Natural killer cell (primary cell): Measurements from ENCODE around the gene CCDC33. TPM values are rescaled to one million over a fixed set of nuclear protein-coding genes. Genes with fewer than 3 reads are reported as not detected.

Source experiments
- ATAC-seq, 3 donors: fragments of 150-1000 bp in 2 of 3; fragments of 200-7000 bp in 1 of 3; cut with Tn5 transposase; 1 replicate in 1 of 3; 2 replicates in 2 of 3; pipeline ENCODE4 v1.10.0; 2021; ENCODE audit warnings: mild to moderate bottlenecking in 2 of 3, moderate library complexity in 2 of 3
- DNase-seq, 2 donors: peaks; one replicate each; pipeline versions ENCODE4 v3.0.0 to v3.0.0-alpha.2; 2013 to 2021; ENCODE audit warnings: mixed read lengths in 1 of 2
- H3K27ac ChIP-seq: one replicate; pipeline ENCODE4 v1.5.1; 2013; ENCODE audit warnings: mild to moderate bottlenecking, low read length
- H3K27me3 ChIP-seq: one replicate; pipeline ENCODE4 v1.6.1; 2013; ENCODE audit warnings: low read length; ENCODE audit not compliant: control insufficient read depth, insufficient read depth
- H3K36me3 ChIP-seq: one replicate; pipeline ENCODE4 v1.6.1; 2013; ENCODE audit warnings: low read length; ENCODE audit not compliant: control insufficient read depth, insufficient read depth
- H3K4me1 ChIP-seq: one replicate; pipeline ENCODE4 v1.6.1; 2013; ENCODE audit warnings: low read length; ENCODE audit not compliant: control insufficient read depth, insufficient read depth
- H3K4me3 ChIP-seq: one replicate; pipeline ENCODE4 v1.5.1; 2013; ENCODE audit warnings: low read length
- H3K9me3 ChIP-seq: one replicate; pipeline ENCODE4 v1.6.1; 2013; ENCODE audit warnings: low read length; ENCODE audit not compliant: control insufficient read depth, insufficient read depth
- H3K27ac Mint-ChIP-seq, 2 donors: one replicate each; pipeline ENCODE4 v1.8.0; 2022; ENCODE audit warnings: mild to moderate bottlenecking in 2 of 2, mixed read lengths in 2 of 2, moderate library complexity in 1 of 2
- H3K27me3 Mint-ChIP-seq, 2 donors: one replicate each; pipeline ENCODE4 v1.8.0; 2022; ENCODE audit warnings: low read depth in 2 of 2, mixed read lengths in 2 of 2
- H3K36me3 Mint-ChIP-seq: one replicate; pipeline ENCODE4 v1.8.0; 2022; ENCODE audit warnings: mixed read lengths
- H3K4me1 Mint-ChIP-seq, 2 donors: one replicate each; pipeline ENCODE4 v1.8.0; 2022; ENCODE audit warnings: mixed read lengths in 2 of 2
- H3K4me3 Mint-ChIP-seq: one replicate; pipeline ENCODE4 v1.8.0; 2022; ENCODE audit warnings: mild to moderate bottlenecking, moderate library complexity, mixed read lengths
- H3K9me3 Mint-ChIP-seq, 2 donors: one replicate each; pipeline ENCODE4 v1.8.0; 2022; ENCODE audit warnings: mixed read lengths in 2 of 2
- CTCF ChIP-seq: fragments of 200-600 bp; IDR thresholded peaks from one replicate; pipeline ENCODE4 v1.8.0; 2022; ENCODE audit warnings: antibody characterized with exemption
- WGBS: methylation state at CpG from one replicate; pipeline ENCODE4 v1.1.7; 2013; ENCODE audit warnings: missing lambda C conversion rate; ENCODE audit not compliant: insufficient coverage; 5-methylcytosine and 5-hydroxymethylcytosine counted together
- intact Hi-C: fragments of 100-400 bp; cut with micrococcal nuclease; formaldehyde crosslinking; loops from one replicate; pipeline ENCODE4 v1.14.2; 2022
- total RNA-seq, 4 donors: library from RNA; stranded (reverse); fragments of 120-200 nt in 1 of 4; gene quantifications; one replicate each; pipeline versions ENCODE4 v1.2.3 to v1.2.4, GENCODE V29; 2013 to 2022

CCDC33 gene
- total RNA-seq, 3 donors from 2014 or later (not counting 1 experiment from before 2014, with no cell fraction given) = not detected

DNA sequence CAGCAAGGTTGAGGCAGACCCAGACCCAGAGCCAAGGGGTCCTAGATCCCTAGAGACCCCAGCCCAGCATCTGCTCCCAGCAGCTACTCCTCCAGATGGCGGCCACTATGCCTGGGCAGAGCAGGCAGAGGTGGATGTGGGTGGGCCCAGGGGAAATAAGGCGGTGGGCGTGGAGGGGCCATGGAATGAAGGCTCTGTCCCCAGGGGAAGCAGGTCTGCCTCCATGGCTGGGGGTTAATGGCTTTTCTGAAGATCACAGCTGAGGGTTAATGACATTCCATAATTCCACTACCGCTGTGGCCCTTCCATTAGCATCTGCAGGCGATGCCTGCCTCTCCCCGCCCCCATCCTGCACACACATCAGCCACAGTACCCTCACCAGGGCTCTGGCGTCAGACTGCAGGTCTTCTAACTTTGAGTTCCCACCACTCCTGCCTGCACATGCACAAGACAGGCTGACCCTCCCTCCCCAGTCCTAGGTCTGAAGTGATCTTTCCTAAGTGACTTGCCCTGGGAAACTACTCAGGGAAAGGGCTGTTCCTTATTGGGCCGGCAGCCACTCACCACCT, 41.2 kb downstream of the CCDC33 start:
- intact Hi-C loops = no loop called here
- Histone ChIP-seq H3K27me3 (no peaks in the 10 kb centered on the region), H3K27ac (no peak overlapping the region), H3K4me3 (no peak overlapping the region), H3K4me1 (no peaks in the 10 kb centered on the region), H3K9me3 (no peaks in the 10 kb centered on the region), H3K36me3 (no peaks in the 10 kb centered on the region)
- no peaks in the 10 kb centered on the region for H3K4me1 Mint-ChIP-seq
- no peaks in the 10 kb centered on the region for H3K9me3 Mint-ChIP-seq
- H3K27me3 Mint-ChIP-seq = peaks cover 14 to 18% of the 10 kb centered on the region in 2 donors
- no peak for TF ChIP-seq CTCF
- DNase-seq (no peak), ATAC-seq (no peak)
- 80% methylated on average over 8 of the region's 8 CpGs for WGBS
- H3K4me3 Mint-ChIP-seq = no peak overlapping the region
- no peak overlapping the region for H3K27ac Mint-ChIP-seq
- H3K36me3 Mint-ChIP-seq = no peaks in the 10 kb centered on the region

DNA sequence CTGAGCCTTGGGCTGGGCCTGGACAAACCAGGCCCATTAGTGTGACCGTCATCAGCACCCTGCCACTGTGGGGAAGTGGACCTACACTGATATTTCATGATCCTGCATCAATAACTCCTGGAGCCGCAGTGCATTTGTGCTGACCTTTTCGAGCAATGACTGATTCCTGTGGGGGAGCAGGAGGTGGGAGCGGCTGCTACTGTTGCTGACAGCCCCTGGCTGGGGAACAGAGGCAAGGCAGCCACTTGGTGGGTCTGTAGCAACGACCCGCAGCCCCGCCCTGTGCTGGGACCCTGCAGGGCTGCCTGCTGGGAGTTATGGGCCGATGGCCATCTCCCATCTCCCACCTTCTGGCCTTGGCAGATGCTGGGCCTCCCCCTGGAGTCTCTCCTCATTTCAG, 42.1 kb downstream of the CCDC33 start:
- Mint-ChIP-seq H3K27me3 (peaks cover 6 to 11% of the 10 kb centered on the region in 2 donors), H3K4me3 (no peak overlapping the region), H3K9me3 (no peaks in the 10 kb centered on the region), H3K36me3 (no peaks in the 10 kb centered on the region), H3K4me1 (no peaks in the 10 kb centered on the region), H3K27ac (no peak overlapping the region)
- no peak overlapping the region for H3K4me3 ChIP-seq
- no peaks in the 10 kb centered on the region for H3K4me1 ChIP-seq
- 74% methylated on average over 8 of the region's 8 CpGs for WGBS
- no peaks in the 10 kb centered on the region for H3K27me3 ChIP-seq
- H3K27ac ChIP-seq = no peak overlapping the region
- ATAC-seq = no peak
- DNase-seq = no peak
- no peak for TF ChIP-seq CTCF
- intact Hi-C loops = no loop called here
- H3K9me3 ChIP-seq = no peaks in the 10 kb centered on the region
- no peaks in the 10 kb centered on the region for H3K36me3 ChIP-seq

DNA sequence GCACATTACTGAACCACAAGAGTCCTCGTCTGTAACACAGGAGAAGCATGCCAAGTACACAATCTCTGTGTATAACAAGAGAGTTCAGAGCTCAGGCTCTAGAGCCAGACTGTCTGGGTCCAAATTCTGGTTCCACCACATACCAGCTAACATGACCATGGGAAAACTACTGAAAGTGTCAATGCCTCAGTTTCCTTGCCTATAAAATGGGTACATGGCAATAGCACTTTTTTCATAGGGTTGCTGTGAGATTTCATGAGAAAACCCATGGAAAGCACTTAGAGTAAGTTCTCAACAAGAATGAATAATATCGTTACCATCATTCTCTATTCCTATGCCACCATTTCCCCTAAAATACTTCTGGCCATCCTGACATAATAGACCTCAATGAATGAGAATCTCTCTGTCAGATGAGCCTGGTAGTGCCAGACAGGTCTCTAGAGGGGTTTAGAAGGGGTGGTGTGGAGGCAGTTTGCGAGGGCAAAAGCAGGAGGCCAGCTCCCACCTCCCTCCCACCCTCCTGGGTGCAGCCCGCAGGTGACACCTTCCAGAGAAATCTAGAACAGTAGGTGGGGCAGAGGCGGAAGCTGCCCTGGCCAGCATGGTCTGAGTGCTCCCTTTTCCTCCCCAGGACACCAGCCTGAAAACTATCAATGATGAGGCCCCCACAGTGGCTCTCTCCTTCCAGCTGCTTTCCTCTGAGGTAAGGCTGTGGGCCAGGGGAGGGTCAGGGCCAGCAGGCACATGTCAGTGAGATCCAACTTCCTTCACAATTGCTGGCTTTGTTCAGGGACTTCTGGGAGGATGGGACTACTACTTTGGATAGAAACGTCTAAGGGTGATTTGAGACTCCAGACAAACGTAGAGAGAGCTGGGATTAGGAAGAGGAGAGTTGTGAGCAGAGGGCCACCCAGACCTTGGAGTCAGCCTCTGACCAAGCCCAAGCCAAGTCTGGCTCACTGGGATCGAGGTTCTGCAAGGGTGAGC, 45.3 kb downstream of the CCDC33 start:
- intact Hi-C loops = no loop called here
- Histone ChIP-seq H3K4me1 (no peaks in the 10 kb centered on the region), H3K36me3 (no peaks in the 10 kb centered on the region), H3K9me3 (no peaks in the 10 kb centered on the region), H3K27me3 (no peaks in the 10 kb centered on the region), H3K27ac (no peak overlapping the region), H3K4me3 (no peak overlapping the region)
- Mint-ChIP-seq H3K27ac (no peak overlapping the region), H3K27me3 (peaks cover 13 to 14% of the 10 kb centered on the region in 2 donors), H3K9me3 (no peaks in the 10 kb centered on the region), H3K36me3 (no peaks in the 10 kb centered on the region), H3K4me1 (no peaks in the 10 kb centered on the region), H3K4me3 (no peak overlapping the region)
- DNase-seq = no peak
- no peak for ATAC-seq
- TF ChIP-seq CTCF = no peak
- 74% methylated on average over 7 of the region's 8 CpGs for WGBS
